HG03196 (cell line): ENCODE data around the gene PPP1R3D.
"Not testable (repeated sequence)": the region's sequence is repeated elsewhere in the genome, so short reads cannot be mapped to it uniquely, and the experiment has no call there.

Experiments used
- ATAC-seq: cut with Tn5 transposase; IDR thresholded peaks from one replicate; pipeline ENCODE4 v1.9.1; 2021; ENCODE audit not compliant: unreplicated experiment

PPP1R3D gene, protein sequence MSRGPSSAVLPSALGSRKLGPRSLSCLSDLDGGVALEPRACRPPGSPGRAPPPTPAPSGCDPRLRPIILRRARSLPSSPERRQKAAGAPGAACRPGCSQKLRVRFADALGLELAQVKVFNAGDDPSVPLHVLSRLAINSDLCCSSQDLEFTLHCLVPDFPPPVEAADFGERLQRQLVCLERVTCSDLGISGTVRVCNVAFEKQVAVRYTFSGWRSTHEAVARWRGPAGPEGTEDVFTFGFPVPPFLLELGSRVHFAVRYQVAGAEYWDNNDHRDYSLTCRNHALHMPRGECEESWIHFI

GRCh38 chr20:59940129-59940955 is at the start of gene PPP1R3D, which contains the start of gene FAM217B:
PPP1R3D (minus strand) TSS chr20:59940305; CDS start chr20:59939931, 374 bp downstream.
FAM217B (plus strand) TSS chr20:59940389; CDS start chr20:59943944, 3,555 bp downstream.
- peak; percentile 95 for ATAC-seq

- no peak for ATAC-seq
Observed at GRCh38 chr20:59988141-59988540, 48.0 kb upstream of the PPP1R3D start.

GRCh38 chr20:59987135-59987534 is 47.0 kb upstream of the PPP1R3D start:
- ATAC-seq, result no peak

- ATAC-seq, result no peak
Observed at GRCh38 chr20:59985864-59986263, 45.8 kb upstream of the PPP1R3D start.

GRCh38 chr20:59985164-59985563 is 45.1 kb upstream of the PPP1R3D start:
- no peak for ATAC-seq

- no peak for ATAC-seq
Observed at GRCh38 chr20:59984541-59984940, 44.4 kb upstream of the PPP1R3D start.

GRCh38 chr20:59983076-59983475 is 43.0 kb upstream of the PPP1R3D start:
- no peak for ATAC-seq

- ATAC-seq, result no peak
Observed at GRCh38 chr20:59977086-59977485, 37.0 kb upstream of the PPP1R3D start.

GRCh38 chr20:59976156-59976782 is 36.2 kb upstream of the PPP1R3D start:
- no peak for ATAC-seq

GRCh38 chr20:59972037-59972801 is 32.1 kb upstream of the PPP1R3D start:
- ATAC-seq, result no peak

DNA sequence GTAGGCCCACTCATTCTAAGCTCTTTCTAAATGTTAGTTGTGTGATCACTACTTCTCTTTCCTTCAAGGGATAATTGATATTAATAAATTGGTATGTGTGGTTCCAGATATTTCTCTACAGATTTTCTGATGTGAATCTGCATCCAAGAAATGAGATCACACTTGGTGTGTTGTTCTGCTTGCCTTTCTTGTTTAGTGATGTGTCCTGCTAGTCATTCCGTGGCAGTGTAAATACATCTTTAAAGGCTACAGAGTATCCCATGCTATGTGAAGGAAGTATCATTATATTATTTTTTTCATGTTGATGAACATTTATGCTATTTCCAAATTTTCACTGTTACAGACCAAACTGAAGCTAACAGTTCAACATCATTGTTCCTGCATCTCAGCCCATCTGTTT is 31.3 kb upstream of the PPP1R3D start:
- ATAC-seq, result no peak

DNA sequence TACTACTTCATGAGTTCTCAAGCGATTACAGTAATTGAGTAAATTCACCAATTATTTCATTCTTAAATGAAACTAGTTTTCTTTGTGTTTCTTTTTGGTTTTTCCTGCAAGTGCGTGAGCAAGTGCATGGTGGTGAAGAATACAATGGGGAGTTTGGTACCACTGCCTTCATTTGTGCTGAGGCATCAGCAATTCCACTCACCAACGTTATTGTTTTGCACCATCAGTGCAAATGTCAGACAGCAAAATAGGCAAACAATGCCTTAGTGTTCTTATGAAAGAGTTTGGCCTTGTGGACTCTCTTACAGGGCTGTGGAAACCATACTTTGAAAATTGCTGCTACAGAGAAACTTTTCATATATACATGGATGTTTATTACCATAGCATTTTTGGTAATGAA is 26.3 kb upstream of the PPP1R3D start:
- no peak for ATAC-seq

DNA sequence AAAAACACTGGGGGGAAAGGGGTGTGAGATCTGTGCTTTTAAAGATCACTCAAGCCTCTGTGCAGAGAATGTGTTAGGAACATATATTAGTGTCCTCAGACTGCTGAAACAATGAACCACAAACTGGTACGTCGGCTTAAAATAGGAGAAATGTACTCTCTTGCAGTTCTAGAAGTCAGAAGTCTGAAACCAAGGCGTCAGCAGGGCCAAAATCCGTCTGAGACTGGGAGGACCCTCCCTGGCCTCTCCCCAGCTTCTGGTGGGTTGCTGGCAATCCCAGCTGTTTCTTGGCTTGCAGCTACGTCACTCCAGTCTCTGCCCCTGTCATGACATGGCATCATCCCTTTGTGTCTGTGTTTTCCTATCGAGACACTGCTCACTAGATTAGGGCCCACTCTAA is 22.1 kb upstream of the PPP1R3D start:
- no peak for ATAC-seq

GRCh38 chr20:59961423-59961822 is 21.3 kb upstream of the PPP1R3D start:
- no peak for ATAC-seq

- ATAC-seq, result no peak
Observed at GRCh38 chr20:59958626-59959025, 18.5 kb upstream of the PPP1R3D start.

GRCh38 chr20:59958123-59958522 is 18.0 kb upstream of the PPP1R3D start, which contains the start of gene CDH26:
CDH26 (plus strand) TSS chr20:59958423; CDS start chr20:59958727, 304 bp downstream.
- no peak for ATAC-seq

GRCh38 chr20:59957568-59957967 is 17.5 kb upstream of the PPP1R3D start:
- ATAC-seq, result not testable (repeated sequence)

DNA sequence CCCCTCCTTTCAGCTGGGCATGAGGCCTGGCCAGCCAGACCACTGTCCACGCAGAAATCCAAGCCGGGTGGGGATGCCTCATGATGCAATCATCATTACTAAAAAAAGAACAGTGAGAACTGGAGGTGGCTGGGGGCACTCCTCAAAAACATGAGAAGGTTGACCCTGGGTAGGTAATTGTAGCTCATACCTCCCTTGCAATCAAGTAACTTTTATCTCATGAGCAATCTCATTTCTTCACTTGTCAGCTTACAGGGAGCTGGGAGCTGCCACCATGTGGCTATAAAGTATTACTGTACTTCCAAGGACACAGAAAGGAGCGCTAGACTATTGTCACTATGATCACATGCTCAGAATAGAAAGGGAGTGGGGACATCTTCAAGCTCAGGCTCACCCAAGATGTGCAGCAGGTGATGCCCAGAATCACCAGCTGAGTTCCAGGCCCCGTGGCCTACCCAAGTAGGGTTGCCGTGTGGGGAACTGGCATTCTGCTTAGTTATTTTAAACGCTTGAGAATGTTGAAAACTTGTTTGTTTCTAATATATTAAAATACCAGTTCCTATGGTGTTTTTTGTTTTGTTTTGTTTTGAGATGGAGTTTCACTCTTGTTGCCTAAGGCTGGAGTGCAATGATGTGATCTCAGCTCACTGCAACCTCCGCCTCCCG is 15.2 kb upstream of the PPP1R3D start:
- ATAC-seq, result no peak

GRCh38 chr20:59954718-59955117 is 14.6 kb upstream of the PPP1R3D start:
- ATAC-seq, result no peak

DNA sequence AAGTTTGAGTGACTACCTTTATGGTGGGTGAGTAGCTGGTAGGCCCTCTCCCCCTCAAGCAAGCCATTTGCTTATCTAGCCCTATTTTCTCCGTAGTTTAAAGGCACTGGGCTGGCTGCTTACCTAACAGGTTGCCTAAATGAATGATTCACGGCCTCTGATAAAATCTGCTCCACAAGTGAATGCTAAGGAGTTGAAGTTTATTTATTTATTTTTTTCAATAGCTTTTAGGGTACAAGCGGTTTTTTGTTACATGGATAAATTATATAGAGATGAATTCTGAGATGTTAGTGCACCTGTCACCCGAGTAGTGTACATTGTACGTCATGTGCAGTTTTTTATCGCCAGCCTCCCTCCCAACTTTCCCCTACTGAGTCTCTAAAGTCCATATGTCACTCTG is 9.8 kb upstream of the PPP1R3D start:
- ATAC-seq, result no peak
